ENCODE results near the gene GDPD1.
"Not testable (repeated sequence)": the region's sequence is repeated elsewhere in the genome, so short reads cannot be mapped to it uniquely, and the experiment has no call there.

The GDPD1 gene

GRCh38 chr17:59244081-59244480, 23.8 kb downstream of the GDPD1 start:
- no peak for DNase-seq (ENCODE audit: low read depth)

DNA sequence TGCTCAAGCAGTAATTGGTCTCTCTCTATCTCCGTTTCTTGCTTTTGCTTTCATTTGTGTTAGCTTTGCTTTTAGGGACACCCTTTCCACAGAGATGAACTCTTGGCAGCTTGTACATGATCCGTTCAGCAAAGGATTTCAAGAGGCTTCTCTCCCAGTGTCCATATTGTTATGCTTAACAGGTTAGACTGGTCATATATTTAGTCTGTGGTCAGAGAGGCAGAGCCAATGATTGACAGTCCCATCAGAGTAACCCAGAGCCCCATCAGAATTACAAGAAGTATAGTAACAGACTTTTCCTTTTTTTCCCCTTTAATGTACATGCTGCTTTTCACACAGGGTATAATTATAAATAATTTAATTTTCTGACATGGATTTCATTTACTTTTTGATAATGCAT, 34.4 kb downstream of the GDPD1 start:
- no peak for DNase-seq (ENCODE audit: low read depth)

DNA sequence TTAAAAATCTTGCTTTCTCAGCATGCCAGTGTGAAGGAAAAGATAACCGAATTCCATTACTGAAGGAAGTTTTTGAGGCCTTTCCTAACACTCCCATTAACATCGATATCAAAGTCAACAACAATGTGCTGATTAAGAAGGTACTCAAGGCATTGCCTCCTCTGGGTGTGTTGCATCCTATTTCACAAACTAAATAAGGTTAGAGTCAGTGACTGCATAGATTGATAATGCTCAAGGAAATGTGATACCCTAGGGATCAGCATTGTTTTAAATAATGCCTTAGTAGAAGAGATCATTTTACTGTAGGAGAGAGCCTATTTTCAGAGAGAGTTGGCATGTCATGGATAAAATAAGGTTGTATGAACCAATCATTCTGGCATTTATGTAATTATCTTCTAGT, 36.8 kb downstream of the GDPD1 start:
- DNase-seq (ENCODE audit: low read depth): no peak

- no peak for DNase-seq (ENCODE audit: low read depth)
These were observed 40.4 kb downstream of the GDPD1 start for GRCh38 chr17:59260722-59261121.

DNA sequence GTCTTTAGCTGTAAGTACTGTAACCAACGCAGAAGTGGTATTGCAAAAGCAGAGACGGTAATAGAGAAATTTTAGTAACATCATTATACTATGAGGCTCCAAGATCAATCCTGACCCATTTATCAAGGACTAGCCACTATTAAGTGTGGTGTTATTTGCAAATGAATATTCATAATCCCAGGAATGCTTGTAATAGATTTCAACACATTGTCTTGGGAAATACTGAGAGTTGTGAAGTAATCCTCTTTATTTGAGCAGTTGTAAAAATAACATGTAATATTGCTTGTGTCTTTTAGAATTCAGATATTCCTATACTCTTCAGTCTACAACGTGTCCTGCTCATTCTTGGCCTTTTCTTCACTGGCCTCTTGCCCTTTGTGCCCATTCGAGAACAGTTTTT, 46.4 kb downstream of the GDPD1 start:
- no peak for DNase-seq (ENCODE audit: low read depth)

DNA sequence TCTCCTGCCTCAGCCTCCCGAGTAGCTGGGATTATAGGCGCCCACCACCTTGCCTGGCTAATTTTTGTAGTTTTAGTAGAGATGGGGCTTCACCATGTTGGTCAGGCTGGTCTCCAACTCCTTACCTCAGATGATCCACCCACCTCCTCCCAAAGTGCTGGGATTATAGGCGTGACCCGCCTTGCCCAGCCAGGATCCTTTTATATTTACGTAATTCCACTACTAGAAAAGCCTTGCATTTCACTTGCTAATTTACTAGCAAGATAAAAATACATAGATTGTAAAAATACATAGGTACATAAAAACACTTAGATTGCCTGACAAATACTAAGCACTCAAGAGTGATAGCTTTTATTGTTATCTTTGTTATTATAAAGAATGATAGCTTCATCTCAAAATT, 47.5 kb downstream of the GDPD1 start:
- no peak for DNase-seq (ENCODE audit: low read depth)

GRCh38 chr17:59275618-59276017, 55.3 kb downstream of the GDPD1 start:
- no peak for DNase-seq (ENCODE audit: low read depth)

- no peak for DNase-seq (ENCODE audit: low read depth)
These were observed 56.7 kb downstream of the GDPD1 start for GRCh38 chr17:59277031-59277430.

DNA sequence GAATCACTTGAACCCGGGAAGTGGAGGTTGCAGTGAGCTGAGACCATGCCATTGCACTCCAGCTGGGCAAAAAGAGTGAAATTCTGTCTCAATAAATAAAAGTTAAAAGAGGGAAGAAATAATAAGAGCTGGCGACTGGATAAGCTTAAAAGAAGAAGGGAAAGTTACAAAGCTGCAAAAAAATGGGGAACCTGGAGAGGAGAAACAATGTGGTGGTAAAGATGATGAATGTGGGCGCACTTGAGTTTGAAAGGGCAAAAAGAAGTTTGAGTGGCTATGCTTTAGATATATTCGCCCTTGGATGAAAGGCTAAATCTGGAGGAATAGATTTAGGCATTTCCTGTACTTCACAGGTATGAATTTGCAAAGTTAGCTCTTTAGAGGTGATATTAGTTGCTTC, 58.1 kb downstream of the GDPD1 start:
- no peak for DNase-seq (ENCODE audit: low read depth)

DNA sequence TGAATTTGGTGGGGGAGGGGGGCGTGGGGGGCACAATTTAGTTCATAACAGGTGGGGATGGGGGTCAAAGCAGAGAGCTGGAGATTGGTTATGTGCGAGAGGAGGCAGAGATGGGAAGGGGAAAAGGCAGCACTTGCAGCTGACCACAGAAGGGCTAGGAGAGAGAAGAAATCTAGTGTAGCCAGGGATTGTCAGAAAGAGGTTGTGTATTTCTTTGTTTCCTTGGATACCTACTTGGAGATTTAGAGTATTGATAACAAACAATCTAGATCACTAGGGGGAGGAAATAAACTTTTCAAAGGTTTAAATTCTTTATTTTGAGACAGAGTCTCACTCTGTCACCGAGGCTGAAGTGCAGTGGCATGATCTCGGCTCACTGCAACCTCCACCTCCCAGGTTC, 64.0 kb downstream of the GDPD1 start:
- DNase-seq (ENCODE audit: low read depth): no peak

GRCh38 chr17:59287452-59287851, 67.1 kb downstream of the GDPD1 start:
- no peak for DNase-seq (ENCODE audit: low read depth)

DNA sequence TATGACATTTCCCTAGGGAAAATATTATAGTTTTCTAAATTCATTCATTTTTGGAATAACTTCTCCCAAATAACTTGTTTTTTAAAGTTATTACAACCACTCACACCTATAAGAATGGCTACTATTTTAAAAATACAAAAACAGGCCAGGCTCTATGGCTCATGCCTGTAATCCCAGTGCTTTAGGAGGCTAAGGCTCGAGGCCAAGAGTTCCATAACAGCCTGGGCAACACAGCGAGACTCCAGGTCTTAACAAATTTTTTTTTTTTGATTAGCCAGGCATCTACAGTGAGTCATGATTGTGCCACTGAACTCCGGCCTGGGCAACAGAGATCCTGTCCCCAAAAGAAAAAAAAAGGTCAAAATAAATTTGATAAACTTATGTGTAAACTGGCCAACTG, 67.6 kb downstream of the GDPD1 start:
- DNase-seq (ENCODE audit: low read depth): no peak

- no peak for DNase-seq (ENCODE audit: low read depth)
These were observed 69.6 kb downstream of the GDPD1 start for GRCh38 chr17:59289981-59290301.

- DNase-seq (ENCODE audit: low read depth): not testable (repeated sequence)
These were observed 70.1 kb downstream of the GDPD1 start for GRCh38 chr17:59290302-59290998.

DNA sequence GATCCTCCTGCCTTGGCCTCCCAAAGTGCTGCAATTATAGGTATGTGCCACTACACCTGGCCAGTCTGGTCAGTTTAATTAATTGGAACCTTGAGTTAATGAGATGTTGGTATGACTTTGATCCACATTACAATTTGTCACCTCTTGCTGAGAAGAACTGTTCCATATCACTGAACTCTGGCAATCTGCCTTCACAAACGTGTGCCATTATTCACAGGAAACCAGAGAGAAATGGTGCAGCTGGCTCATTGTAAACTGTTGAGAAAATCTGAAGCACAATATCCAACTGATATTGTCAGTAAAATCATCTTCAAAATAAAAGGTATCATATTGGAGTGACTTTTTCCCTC, 71.8 kb downstream of the GDPD1 start:
- DNase-seq (ENCODE audit: low read depth): no peak

- no peak for DNase-seq (ENCODE audit: low read depth)
These were observed 75.9 kb downstream of the GDPD1 start for GRCh38 chr17:59296190-59296589.

- DNase-seq (ENCODE audit: low read depth): no peak
These were observed 78.2 kb downstream of the GDPD1 start for GRCh38 chr17:59298521-59298920.

GRCh38 chr17:59299400-59300092, 79.2 kb downstream of the GDPD1 start:
- DNase-seq (ENCODE audit: low read depth): no peak

DNA sequence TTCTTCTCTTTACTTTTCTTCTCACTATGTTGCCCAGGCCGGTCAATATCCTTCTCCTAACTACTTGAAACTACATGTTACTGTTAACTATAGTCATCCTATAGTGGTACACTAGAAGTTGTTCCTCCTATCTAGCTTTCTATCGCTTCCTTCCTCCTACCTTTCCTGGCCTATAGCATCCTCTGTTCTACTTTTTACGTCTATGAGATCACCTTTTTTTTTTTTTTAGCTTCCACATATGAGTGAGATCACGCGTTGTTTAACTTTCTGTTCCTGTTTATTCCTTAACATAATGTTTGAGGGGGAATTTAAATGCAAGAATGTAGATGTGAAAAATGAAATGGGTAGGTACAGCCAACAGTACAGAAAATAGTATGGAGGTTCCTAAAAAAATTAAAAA, 80.6 kb downstream of the GDPD1 start:
- no peak for DNase-seq (ENCODE audit: low read depth)

DNA sequence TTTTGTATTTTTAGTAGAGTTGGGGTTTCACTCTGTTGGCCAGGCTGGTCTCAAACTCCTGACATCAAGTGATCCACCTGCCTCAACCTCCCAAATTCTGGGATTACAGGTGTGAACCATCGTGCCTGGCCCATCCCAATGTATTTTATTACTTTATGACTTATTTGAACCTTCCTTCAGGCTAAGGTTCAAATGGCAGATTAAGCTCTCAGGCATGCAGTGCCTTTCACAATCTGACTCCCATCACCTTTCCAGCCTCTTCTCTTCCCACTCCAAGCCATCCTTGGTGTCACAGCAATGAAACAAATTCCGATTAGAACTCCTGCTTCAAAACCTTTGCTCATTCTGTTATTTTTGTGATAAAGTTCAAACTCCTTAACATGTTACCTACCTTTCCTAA, 84.5 kb downstream of the GDPD1 start:
- no peak for DNase-seq (ENCODE audit: low read depth)

GRCh38 chr17:59310263-59310920, 90.1 kb downstream of the GDPD1 start:
- no peak for DNase-seq (ENCODE audit: low read depth)

- DNase-seq (ENCODE audit: low read depth): no peak
These were observed 90.7 kb downstream of the GDPD1 start for GRCh38 chr17:59311051-59311468.

- DNase-seq (ENCODE audit: low read depth): not testable (repeated sequence)
These were observed 91.2 kb downstream of the GDPD1 start for GRCh38 chr17:59311521-59311920.

DNA sequence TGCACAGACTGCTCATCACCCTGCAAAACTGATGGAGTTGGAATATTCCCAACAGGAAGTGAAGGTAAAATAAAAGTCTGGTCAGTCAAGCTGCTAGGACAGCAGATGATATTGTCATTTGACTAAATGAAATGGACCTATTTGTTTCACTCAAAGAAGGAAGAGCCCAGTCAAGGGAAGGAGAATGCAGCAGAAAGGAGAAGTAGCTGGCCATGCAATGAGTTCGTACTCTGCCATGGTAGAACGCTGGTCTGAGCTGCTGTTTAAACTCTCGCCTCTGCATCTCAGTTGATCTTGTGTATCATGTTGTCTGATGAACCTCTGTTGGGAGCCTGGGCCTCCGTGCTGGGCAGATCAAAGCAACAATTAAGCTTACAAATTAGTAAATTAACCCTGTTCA, 95.6 kb downstream of the GDPD1 start:
- DNase-seq (ENCODE audit: low read depth): no peak

All from stimulated activated CD8-positive, alpha-beta memory T cell treated with anti-CD3 and anti-CD28 coated beads, Interleukin-15, amount 100 ng/mL, for 1 hour (primary cell).